SK-N-SH treated with all-trans-retinoic acid at 6 μM for 48 hours (cell line): ENCODE measurements around the gene SMAP1.
"Not testable (repeated sequence)": the region's sequence is repeated elsewhere in the genome, so short reads cannot be mapped to it uniquely, and the experiment has no call there.

ENCODE experiments used
- ATAC-seq: fragments of 200-7000 bp; cut with Tn5 transposase; 3 replicates; pipeline ENCODE4 v1.9.1; 2020; ENCODE audit warnings: mild to moderate bottlenecking, moderate library complexity
- ARNTL ChIP-seq: fragments of 450-650 bp; formaldehyde crosslinking; IDR thresholded peaks from 2 replicates; pipeline ENCODE4 v1.5.0; 2020; ENCODE audit warnings: low read depth, mild to moderate bottlenecking, moderate library complexity, borderline replicate concordance
- BACH2 ChIP-seq: fragments of 250-450 bp; sonication (Bioruptor Pico); IDR thresholded peaks from 2 replicates; pipeline ENCODE4 v1.9.0; 2021; ENCODE audit warnings: mild to moderate bottlenecking, borderline replicate concordance
- CSDC2 ChIP-seq: fragments of 250-450 bp; sonication (Bioruptor Pico); IDR thresholded peaks from 2 replicates; pipeline ENCODE4 v1.5.0; 2020; ENCODE audit warnings: mild to moderate bottlenecking, moderate library complexity
- ESRRG ChIP-seq: fragments of 250-450 bp; sonication (Bioruptor Pico); IDR thresholded peaks from 2 replicates; pipeline ENCODE4 v1.6.1; 2021; ENCODE audit warnings: mild to moderate bottlenecking
- GLIS3 ChIP-seq: fragments of 250-450 bp; sonication (Bioruptor Pico); IDR thresholded peaks from 2 replicates; pipeline ENCODE4 v1.5.0; 2020; ENCODE audit warnings: mild to moderate bottlenecking, moderate library complexity
- ISL1 ChIP-seq: fragments of 250-450 bp; sonication (Bioruptor Pico); IDR thresholded peaks from 2 replicates; pipeline ENCODE4 v2.1.2; 2022; ENCODE audit warnings: mild to moderate bottlenecking, moderate library complexity
- OSR1 ChIP-seq: fragments of 250-450 bp; sonication (Bioruptor Pico); IDR thresholded peaks from 2 replicates; pipeline ENCODE4 v1.8.0; 2022; ENCODE audit warnings: moderate library complexity, mild to moderate bottlenecking, inconsistent platforms
- PPARA ChIP-seq: fragments of 250-450 bp; sonication (Bioruptor Pico); IDR thresholded peaks from 2 replicates; pipeline ENCODE4 v1.5.0; 2020; ENCODE audit warnings: mild to moderate bottlenecking, borderline replicate concordance
- RARB ChIP-seq: fragments of 250-450 bp; sonication (Bioruptor Pico); IDR thresholded peaks from 2 replicates; pipeline ENCODE4 v1.8.0; 2021; ENCODE audit warnings: mild to moderate bottlenecking, moderate library complexity
- SNAI2 ChIP-seq: fragments of 250-450 bp; sonication (Bioruptor Pico); IDR thresholded peaks from 2 replicates; pipeline ENCODE4 v1.5.0; 2020; ENCODE audit warnings: mild to moderate bottlenecking, moderate library complexity
- TCF4 ChIP-seq: fragments of 250-450 bp; sonication (Bioruptor Pico); IDR thresholded peaks from 2 replicates; pipeline ENCODE4 v1.8.0; 2021; ENCODE audit warnings: mild to moderate bottlenecking, moderate library complexity, borderline replicate concordance
- TOX ChIP-seq: fragments of 250-450 bp; sonication (Bioruptor Pico); IDR thresholded peaks from 2 replicates; pipeline ENCODE4 v1.8.0; 2021; ENCODE audit warnings: mild to moderate bottlenecking, moderate library complexity, borderline replicate concordance
- ZC3H10 ChIP-seq: fragments of 250-450 bp; sonication (Bioruptor Pico); IDR thresholded peaks from 2 replicates; pipeline ENCODE4 v1.5.1; 2021; ENCODE audit warnings: mild to moderate bottlenecking, moderate library complexity
- ZFP3 ChIP-seq: fragments of 250-450 bp; sonication (Bioruptor Pico); IDR thresholded peaks from 2 replicates; pipeline ENCODE4 v1.5.0; 2020; ENCODE audit warnings: mild to moderate bottlenecking, moderate library complexity
- ZFP30 ChIP-seq: fragments of 450-650 bp; formaldehyde crosslinking; IDR thresholded peaks from 2 replicates; pipeline ENCODE4 v1.5.0; 2022; ENCODE audit warnings: mild to moderate bottlenecking, moderate library complexity
- ZNF565 ChIP-seq: fragments of 450-650 bp; formaldehyde crosslinking; conservative IDR thresholded peaks from 2 replicates; pipeline ENCODE4 v1.5.0; 2020; ENCODE audit warnings: low read depth, mild to moderate bottlenecking, moderate library complexity
- ZNF70 ChIP-seq: fragments of 450-650 bp; formaldehyde crosslinking; IDR thresholded peaks from 2 replicates; pipeline ENCODE4 v1.5.0; 2020; ENCODE audit warnings: mild to moderate bottlenecking, moderate library complexity
- ZNF8 ChIP-seq: fragments of 450-650 bp; formaldehyde crosslinking; IDR thresholded peaks from 2 replicates; pipeline ENCODE4 v1.5.0; 2020; ENCODE audit warnings: mild to moderate bottlenecking, moderate library complexity
- TF ChIP-seq, protein P1 (sequence below): fragments of 250-450 bp; sonication (Bioruptor Pico); IDR thresholded peaks from 2 replicates; pipeline ENCODE4 v1.5.1; 2021; ENCODE audit warnings: mild to moderate bottlenecking, moderate library complexity
- TF ChIP-seq, protein P2 (sequence below): fragments of 250-450 bp; sonication (Bioruptor Pico); IDR thresholded peaks from 2 replicates; pipeline ENCODE4 v1.8.0; 2021; ENCODE audit warnings: low read depth, mild to moderate bottlenecking, moderate library complexity, borderline replicate concordance
- TF ChIP-seq, protein P3 (sequence below): fragments of 250-450 bp; sonication (Bioruptor Pico); IDR thresholded peaks from 2 replicates; pipeline ENCODE4 v1.5.1; 2020; ENCODE audit warnings: low read depth, mild to moderate bottlenecking, moderate library complexity
- TF ChIP-seq, protein P4 (sequence below): fragments of 250-450 bp; sonication (Bioruptor Pico); IDR thresholded peaks from 2 replicates; pipeline ENCODE4 v1.5.0; 2020; ENCODE audit warnings: mild to moderate bottlenecking, moderate library complexity

The SMAP1 gene

GRCh38 chr6:70763754-70764510, 96.2 kb downstream of the SMAP1 start:
- no peak for ATAC-seq

GRCh38 chr6:70764706-70765105, 97.0 kb downstream of the SMAP1 start:
- no peak for ATAC-seq
- no peak for TF ChIP-seq ZFP3 (CRISPR knock-in tag)
- no peak for TF ChIP-seq ARNTL (CRISPR knock-in tag)
- TF ChIP-seq ISL1 = no peak
- TF ChIP-seq RARB (CRISPR knock-in tag) = no peak
- TF ChIP-seq SNAI2 (CRISPR knock-in tag) = no peak
- no peak for TF ChIP-seq TOX
- TF ChIP-seq ESRRG (CRISPR knock-in tag) = no peak
- TF ChIP-seq, protein P1, sequence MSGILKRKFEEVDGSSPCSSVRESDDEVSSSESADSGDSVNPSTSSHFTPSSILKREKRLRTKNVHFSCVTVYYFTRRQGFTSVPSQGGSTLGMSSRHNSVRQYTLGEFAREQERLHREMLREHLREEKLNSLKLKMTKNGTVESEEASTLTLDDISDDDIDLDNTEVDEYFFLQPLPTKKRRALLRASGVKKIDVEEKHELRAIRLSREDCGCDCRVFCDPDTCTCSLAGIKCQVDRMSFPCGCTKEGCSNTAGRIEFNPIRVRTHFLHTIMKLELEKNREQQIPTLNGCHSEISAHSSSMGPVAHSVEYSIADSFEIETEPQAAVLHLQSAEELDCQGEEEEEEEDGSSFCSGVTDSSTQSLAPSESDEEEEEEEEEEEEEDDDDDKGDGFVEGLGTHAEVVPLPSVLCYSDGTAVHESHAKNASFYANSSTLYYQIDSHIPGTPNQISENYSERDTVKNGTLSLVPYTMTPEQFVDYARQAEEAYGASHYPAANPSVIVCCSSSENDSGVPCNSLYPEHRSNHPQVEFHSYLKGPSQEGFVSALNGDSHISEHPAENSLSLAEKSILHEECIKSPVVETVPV (CRISPR knock-in tag) = no peak
- no peak for TF ChIP-seq BACH2 (CRISPR knock-in tag)
- no peak for TF ChIP-seq ZNF8
- TF ChIP-seq, protein P2, sequence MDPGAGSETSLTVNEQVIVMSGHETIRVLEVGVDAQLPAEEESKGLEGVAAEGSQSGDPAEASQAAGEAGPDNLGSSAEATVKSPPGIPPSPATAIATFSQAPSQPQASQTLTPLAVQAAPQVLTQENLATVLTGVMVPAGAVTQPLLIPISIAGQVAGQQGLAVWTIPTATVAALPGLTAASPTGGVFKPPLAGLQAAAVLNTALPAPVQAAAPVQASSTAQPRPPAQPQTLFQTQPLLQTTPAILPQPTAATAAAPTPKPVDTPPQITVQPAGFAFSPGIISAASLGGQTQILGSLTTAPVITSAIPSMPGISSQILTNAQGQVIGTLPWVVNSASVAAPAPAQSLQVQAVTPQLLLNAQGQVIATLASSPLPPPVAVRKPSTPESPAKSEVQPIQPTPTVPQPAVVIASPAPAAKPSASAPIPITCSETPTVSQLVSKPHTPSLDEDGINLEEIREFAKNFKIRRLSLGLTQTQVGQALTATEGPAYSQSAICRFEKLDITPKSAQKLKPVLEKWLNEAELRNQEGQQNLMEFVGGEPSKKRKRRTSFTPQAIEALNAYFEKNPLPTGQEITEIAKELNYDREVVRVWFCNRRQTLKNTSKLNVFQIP (CRISPR knock-in tag) = no peak
- TF ChIP-seq, protein P3, sequence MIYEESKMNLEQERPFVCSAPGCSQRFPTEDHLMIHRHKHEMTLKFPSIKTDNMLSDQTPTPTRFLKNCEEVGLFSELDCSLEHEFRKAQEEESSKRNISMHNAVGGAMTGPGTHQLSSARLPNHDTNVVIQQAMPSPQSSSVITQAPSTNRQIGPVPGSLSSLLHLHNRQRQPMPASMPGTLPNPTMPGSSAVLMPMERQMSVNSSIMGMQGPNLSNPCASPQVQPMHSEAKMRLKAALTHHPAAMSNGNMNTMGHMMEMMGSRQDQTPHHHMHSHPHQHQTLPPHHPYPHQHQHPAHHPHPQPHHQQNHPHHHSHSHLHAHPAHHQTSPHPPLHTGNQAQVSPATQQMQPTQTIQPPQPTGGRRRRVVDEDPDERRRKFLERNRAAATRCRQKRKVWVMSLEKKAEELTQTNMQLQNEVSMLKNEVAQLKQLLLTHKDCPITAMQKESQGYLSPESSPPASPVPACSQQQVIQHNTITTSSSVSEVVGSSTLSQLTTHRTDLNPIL (CRISPR knock-in tag) = no peak
- TF ChIP-seq, protein P4, sequence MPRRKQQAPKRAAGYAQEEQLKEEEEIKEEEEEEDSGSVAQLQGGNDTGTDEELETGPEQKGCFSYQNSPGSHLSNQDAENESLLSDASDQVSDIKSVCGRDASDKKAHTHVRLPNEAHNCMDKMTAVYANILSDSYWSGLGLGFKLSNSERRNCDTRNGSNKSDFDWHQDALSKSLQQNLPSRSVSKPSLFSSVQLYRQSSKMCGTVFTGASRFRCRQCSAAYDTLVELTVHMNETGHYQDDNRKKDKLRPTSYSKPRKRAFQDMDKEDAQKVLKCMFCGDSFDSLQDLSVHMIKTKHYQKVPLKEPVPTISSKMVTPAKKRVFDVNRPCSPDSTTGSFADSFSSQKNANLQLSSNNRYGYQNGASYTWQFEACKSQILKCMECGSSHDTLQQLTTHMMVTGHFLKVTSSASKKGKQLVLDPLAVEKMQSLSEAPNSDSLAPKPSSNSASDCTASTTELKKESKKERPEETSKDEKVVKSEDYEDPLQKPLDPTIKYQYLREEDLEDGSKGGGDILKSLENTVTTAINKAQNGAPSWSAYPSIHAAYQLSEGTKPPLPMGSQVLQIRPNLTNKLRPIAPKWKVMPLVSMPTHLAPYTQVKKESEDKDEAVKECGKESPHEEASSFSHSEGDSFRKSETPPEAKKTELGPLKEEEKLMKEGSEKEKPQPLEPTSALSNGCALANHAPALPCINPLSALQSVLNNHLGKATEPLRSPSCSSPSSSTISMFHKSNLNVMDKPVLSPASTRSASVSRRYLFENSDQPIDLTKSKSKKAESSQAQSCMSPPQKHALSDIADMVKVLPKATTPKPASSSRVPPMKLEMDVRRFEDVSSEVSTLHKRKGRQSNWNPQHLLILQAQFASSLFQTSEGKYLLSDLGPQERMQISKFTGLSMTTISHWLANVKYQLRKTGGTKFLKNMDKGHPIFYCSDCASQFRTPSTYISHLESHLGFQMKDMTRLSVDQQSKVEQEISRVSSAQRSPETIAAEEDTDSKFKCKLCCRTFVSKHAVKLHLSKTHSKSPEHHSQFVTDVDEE (CRISPR knock-in tag) = no peak
- no peak for TF ChIP-seq ZNF565 (CRISPR knock-in tag)

More at GRCh38 chr6:70763754-70764510, 96.2 kb downstream of the SMAP1 start:
- TF ChIP-seq BACH2 (CRISPR knock-in tag) = no peak
- no peak for TF ChIP-seq SNAI2 (CRISPR knock-in tag)
- TF ChIP-seq, protein P3 (CRISPR knock-in tag) = no peak
- no peak for TF ChIP-seq TCF4 (CRISPR knock-in tag)
- TF ChIP-seq, protein P4 (CRISPR knock-in tag) = no peak
- TF ChIP-seq ZFP30 (CRISPR knock-in tag) = no peak
- no peak for TF ChIP-seq GLIS3 (CRISPR knock-in tag)
- no peak for TF ChIP-seq CSDC2
- no peak for TF ChIP-seq ZNF70
- TF ChIP-seq ARNTL (CRISPR knock-in tag) = no peak
- TF ChIP-seq ZFP3 (CRISPR knock-in tag) = no peak
- TF ChIP-seq TOX = no peak
- TF ChIP-seq PPARA (CRISPR knock-in tag) = no peak
- TF ChIP-seq ESRRG (CRISPR knock-in tag) = no peak
- TF ChIP-seq, protein P2 (CRISPR knock-in tag) = no peak
- TF ChIP-seq ZC3H10 (CRISPR knock-in tag) = no peak
- no peak for TF ChIP-seq OSR1 (CRISPR knock-in tag)
- TF ChIP-seq RARB (CRISPR knock-in tag) = no peak
- TF ChIP-seq ZNF8 = no peak

GRCh38 chr6:70771351-70771750, 103.7 kb downstream of the SMAP1 start:
- ATAC-seq = not testable (repeated sequence)
